NCI-H510A treated with DMSO at 0.1 percent for 48 hours (cell line): ENCODE results near the gene C1D.
"Not testable (repeated sequence)": the region's sequence is repeated elsewhere in the genome, so short reads cannot be mapped to it uniquely, and the experiment has no call there.

Experiments used
- DNase-seq: peaks from one replicate; lab custom pipeline; 2025; lab: John Stamatoyannopoulos, UW

The C1D gene

GRCh38 chr2:67999332-67999731, 63.5 kb downstream of the C1D start:
- DNase-seq: no peak

DNA sequence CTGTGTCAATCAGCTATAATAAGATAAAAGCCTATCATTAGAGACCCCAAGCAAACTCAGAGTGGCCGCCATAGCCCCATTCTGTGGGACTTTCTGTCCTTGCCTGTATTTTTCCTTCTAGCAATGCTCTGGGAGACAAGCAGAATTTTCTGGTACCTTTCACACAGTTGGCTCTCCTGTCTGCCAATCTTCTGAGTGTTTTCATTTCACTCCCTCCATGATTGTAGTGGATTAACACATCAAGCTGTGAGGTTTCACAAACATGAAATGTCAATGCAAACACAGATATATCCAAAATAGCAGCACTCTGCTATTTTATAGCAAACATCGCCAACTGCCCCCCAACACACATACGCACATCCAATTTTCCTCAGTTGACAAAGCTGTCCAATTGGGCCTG, 64.9 kb downstream of the C1D start:
- no peak for DNase-seq

DNA sequence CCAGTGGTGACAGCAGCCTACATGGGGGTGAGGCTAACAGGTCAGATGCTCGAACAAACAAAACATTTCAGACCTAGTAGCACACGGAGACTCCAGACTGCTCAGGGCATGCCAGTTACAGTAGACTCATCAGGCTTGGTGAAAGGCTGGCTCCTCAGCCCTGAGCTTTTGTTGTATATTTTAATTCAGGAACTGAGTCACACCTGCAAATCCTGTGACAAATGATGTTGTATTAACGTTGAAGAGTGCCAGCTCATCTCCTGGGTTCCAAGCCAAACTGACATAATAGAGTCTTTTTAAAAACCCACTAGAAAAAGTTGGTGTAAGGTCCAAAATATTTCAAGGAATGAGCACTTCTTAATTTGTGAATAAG, 65.3 kb downstream of the C1D start:
- no peak for DNase-seq

- DNase-seq: no peak
These were observed 65.9 kb downstream of the C1D start for GRCh38 chr2:67996772-67997527.

DNA sequence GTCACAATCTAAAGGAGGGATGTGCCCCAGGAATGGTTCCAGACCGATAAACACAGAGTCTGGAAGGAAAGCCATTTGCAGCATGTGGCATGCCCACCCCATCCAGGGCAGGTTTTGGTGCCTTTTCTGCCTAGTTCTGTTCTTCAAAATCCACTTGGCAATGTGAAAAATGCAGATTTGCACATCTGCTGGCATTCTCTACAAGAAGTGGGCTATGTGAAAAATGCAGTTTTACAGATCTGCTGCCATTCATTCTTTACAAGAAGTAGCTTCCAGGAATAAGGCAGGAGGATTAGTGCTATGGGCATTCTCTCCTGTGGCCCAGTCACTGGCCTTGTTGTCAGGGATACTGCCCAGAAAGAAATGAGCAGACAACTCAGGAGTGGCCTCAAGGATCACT, 68.1 kb downstream of the C1D start:
- no peak for DNase-seq

DNA sequence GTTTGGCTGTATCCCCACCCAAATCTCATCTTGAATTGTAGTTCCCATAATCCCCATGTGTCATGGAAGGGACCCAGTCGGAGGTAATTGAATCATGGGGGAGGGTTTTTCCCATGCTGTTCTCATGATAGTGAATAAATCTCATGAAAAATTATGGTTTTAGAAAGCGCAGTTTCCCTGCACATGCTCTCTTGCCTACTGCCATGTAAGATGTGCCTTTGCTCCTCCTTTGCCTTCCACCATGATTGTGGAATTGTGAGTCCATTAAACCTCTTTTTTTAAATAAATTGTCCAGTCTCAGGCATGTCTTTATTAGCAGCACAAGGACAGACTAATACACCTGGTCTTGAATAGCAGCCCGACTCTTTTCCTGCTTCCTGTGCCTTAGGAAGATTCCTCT, 68.7 kb downstream of the C1D start:
- DNase-seq: not testable (repeated sequence)

DNA sequence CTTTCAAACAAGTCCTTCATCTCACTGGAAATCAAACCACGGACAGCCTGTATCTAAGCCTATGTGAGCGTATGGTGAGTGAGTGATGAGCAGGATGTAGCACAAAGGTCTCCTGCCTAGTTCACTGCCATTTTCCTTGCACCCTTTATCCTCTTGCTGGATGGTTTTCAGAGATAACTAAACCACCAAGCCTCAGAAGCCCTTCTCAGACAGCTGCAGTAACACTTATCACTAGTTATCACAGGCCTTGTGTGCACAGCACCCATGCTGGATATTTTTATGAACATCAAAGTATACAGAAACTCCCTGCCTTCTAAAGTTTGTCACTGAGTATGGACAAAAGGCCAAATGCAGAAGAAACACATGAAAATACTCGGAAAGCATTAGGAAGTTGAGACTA, 69.5 kb downstream of the C1D start:
- DNase-seq: no peak

- no peak for DNase-seq
These were observed 71.3 kb downstream of the C1D start for GRCh38 chr2:67991456-67991855.
